Chondrocyte (in vitro differentiated cells): ENCODE measurements around the gene BDNF. TPM values are rescaled to one million over a fixed set of nuclear protein-coding genes. Genes with fewer than 3 reads are reported as not detected.

Source experiments
- DNase-seq: peaks from one replicate; pipeline ENCODE4 v3.0.0; 2021; ENCODE audit warnings: mixed read lengths, low spot score
- H3K27ac Mint-ChIP-seq: one replicate; pipeline ENCODE4 v1.8.0; 2021; ENCODE audit warnings: mild to moderate bottlenecking, moderate library complexity, mixed read lengths; ENCODE audit not compliant: unreplicated experiment
- H3K27me3 Mint-ChIP-seq: 2 replicates; pipeline ENCODE4 v1.8.0; 2021; ENCODE audit warnings: low read depth, mixed read lengths
- H3K36me3 Mint-ChIP-seq: 2 replicates; pipeline ENCODE4 v1.8.0; 2021; ENCODE audit warnings: low read depth, mixed read lengths
- H3K4me1 Mint-ChIP-seq: 2 replicates; pipeline ENCODE4 v1.8.0; 2021; ENCODE audit warnings: low read depth, mild to moderate bottlenecking, mixed read lengths
- H3K4me3 Mint-ChIP-seq: one replicate; pipeline ENCODE4 v1.8.0; 2021; ENCODE audit warnings: mild to moderate bottlenecking, moderate library complexity, mixed read lengths; ENCODE audit not compliant: unreplicated experiment
- H3K9me3 Mint-ChIP-seq: 2 replicates; pipeline ENCODE4 v1.8.0; 2021; ENCODE audit warnings: low read depth, mixed read lengths
- total RNA-seq: library from RNA; stranded (reverse); gene quantifications from 3 replicates; pipeline ENCODE4 v1.2.1, GENCODE V29; 2021
- TF ChIP-seq, protein P1 (sequence below): fragments of 200-600 bp; sonication (generic); IDR thresholded peaks from 2 replicates; pipeline ENCODE4 v1.5.0; 2021; ENCODE audit warnings: antibody characterized with exemption, mild to moderate bottlenecking, moderate library complexity

Gene BDNF
- total RNA-seq, 1 donor from 2014 or later: 4.1 TPM

DNA sequence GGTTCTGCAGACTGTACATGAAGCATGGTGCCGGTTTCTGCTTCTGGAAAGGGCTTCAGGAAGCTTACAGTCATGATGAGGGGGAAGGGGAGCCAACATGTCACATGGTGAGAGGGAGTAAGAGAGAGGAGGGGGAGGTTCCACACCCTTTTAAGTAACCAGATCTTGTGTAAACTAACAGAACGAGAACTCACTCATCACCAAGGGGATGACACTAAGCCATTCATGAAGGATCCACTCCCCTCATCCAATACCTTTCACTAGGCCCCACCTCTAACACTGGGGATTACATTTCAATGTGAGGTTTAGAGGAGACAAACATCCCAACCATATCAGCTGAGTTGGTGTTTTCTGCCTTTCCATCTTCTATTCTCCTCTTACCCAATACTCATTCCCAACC, 83.5 kb downstream of the BDNF start:
- H3K4me3 Mint-ChIP-seq: no peak overlapping the region
- no peaks in the 10 kb centered on the region for H3K36me3 Mint-ChIP-seq
- no peak overlapping the region for H3K27ac Mint-ChIP-seq
- H3K4me1 Mint-ChIP-seq: no peaks in the 10 kb centered on the region
- no peak for DNase-seq
- H3K27me3 Mint-ChIP-seq: peaks cover 10% of the 10 kb centered on the region
- H3K9me3 Mint-ChIP-seq: no peaks in the 10 kb centered on the region
- TF ChIP-seq, protein P1, sequence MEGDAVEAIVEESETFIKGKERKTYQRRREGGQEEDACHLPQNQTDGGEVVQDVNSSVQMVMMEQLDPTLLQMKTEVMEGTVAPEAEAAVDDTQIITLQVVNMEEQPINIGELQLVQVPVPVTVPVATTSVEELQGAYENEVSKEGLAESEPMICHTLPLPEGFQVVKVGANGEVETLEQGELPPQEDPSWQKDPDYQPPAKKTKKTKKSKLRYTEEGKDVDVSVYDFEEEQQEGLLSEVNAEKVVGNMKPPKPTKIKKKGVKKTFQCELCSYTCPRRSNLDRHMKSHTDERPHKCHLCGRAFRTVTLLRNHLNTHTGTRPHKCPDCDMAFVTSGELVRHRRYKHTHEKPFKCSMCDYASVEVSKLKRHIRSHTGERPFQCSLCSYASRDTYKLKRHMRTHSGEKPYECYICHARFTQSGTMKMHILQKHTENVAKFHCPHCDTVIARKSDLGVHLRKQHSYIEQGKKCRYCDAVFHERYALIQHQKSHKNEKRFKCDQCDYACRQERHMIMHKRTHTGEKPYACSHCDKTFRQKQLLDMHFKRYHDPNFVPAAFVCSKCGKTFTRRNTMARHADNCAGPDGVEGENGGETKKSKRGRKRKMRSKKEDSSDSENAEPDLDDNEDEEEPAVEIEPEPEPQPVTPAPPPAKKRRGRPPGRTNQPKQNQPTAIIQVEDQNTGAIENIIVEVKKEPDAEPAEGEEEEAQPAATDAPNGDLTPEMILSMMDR: no peak

DNA sequence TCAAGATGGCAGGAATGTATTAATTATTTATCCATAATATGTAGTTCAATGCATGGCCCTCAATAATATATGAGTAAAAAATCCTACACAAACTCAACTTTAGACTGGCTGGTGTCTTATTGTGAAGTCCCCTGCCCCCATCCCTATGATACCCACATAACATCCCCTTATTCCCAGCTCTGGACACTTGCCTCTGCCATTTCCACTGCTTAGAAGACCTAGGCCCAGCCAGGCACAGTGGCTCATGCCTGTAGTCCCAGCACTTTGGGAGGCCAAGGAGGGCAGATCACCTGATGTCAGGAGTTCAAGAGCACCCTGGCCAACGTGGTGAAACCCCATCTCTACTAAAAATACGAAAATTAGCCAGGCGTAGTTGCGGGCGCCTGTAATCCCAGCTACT, 84.4 kb downstream of the BDNF start:
- DNase-seq: no peak
- no peaks in the 10 kb centered on the region for H3K4me1 Mint-ChIP-seq
- no peak overlapping the region for H3K4me3 Mint-ChIP-seq
- H3K27me3 Mint-ChIP-seq: peaks cover 12% of the 10 kb centered on the region
- H3K27ac Mint-ChIP-seq: no peak overlapping the region
- no peaks in the 10 kb centered on the region for H3K36me3 Mint-ChIP-seq
- H3K9me3 Mint-ChIP-seq: no peaks in the 10 kb centered on the region
- TF ChIP-seq, protein P1: no peak

DNA sequence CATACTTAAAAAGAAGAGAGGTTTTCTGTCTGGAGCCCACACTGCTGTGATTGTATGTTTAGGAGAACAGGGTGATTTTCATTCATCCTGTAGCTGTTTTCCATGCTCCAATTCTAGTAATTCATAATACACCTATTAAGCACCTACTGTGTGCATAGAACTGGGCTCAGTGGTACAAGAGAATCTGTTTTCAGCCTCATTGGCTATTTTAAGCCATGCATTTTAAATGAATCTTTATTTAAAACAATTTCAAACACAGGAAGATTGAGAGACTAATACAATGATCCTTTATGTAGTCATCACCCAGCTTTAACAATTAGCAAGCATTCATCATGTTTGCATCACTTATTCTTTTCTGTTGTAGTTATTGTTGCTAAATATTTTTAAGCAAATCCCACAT, 86.2 kb downstream of the BDNF start:
- H3K4me3 Mint-ChIP-seq: no peak overlapping the region

DNA sequence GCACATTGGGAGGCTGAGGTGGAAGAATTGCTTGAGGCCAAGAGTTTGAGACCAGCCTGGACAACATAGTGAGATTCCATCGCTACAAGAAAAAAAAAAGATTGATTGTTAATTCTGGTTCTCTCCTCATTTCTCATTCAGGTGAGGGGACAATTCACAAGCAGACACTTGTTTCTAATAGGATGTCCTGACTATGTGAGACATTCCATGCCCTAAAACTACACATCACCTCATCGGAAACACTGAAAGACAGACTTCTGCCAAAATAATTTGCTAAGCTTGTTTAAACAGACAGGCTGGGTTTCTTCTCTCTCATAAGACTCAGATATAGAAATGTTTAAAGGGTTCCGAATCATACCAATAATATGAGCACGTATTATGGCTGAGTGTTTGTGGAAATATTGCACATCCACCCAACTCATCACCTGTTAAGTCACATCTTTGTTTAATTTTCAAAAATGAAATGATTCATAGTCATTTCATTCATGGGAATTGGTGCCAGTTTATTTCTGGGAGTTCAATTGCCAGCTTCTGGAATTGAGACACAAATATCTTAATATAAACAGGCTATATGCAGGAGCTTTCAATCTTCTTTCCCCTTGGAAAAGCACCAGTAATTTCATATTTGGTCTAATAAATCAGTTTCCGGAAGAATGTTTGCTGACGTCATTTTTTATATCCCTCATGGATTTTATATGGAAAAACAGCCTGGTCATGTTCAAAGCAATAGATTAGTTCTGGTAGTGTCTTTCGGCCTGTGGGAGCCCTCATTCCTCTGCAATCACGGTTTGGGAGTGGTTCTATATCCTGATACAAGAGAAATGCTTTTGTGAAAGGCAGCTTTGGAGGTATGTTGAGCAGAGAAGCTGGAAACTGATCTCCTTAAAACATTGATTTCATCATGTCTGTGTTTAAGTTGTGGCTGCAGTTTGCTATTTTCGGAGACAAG, 87.0 kb downstream of the BDNF start:
- Mint-ChIP-seq H3K4me1 (no peaks in the 10 kb centered on the region), H3K36me3 (no peaks in the 10 kb centered on the region), H3K4me3 (no peak overlapping the region), H3K27ac (no peak overlapping the region), H3K9me3 (no peaks in the 10 kb centered on the region), H3K27me3 (peaks cover 19% of the 10 kb centered on the region)
- DNase-seq: no peak
- TF ChIP-seq, protein P1: no peak

More for the DNA sequence above, 86.2 kb downstream of the BDNF start:
- no peaks in the 10 kb centered on the region for H3K9me3 Mint-ChIP-seq
- TF ChIP-seq, protein P1: no peak
- H3K36me3 Mint-ChIP-seq: no peaks in the 10 kb centered on the region
- no peak overlapping the region for H3K27ac Mint-ChIP-seq
- peaks cover 19% of the 10 kb centered on the region for H3K27me3 Mint-ChIP-seq
- no peaks in the 10 kb centered on the region for H3K4me1 Mint-ChIP-seq
- no peak for DNase-seq

DNA sequence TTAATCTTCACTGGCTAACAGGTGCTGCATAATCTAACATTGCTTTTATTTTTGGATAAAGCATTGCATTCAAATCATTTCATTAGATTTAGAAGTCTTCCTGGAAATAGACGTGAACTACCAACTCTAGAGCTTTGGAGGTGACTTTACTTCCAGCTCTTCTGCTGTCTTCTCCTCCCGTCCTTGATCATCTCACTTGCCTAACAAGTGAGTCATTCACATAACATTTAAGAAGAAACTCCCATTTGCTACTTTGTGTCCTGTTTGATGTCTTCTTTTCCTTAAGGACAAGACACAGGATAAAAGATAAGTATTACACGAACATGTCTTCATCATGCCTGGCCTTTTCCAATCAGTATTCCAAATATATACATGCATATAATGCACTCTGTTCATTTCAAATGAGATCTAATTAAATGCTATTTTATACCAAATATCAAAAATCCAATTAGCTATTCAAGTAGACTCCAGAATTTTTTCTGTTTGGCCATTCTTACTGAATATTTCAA, 88.3 kb downstream of the BDNF start:
- DNase-seq: no peak
- no peaks in the 10 kb centered on the region for H3K36me3 Mint-ChIP-seq
- H3K4me3 Mint-ChIP-seq: no peak overlapping the region
- H3K9me3 Mint-ChIP-seq: no peaks in the 10 kb centered on the region
- no peaks in the 10 kb centered on the region for H3K4me1 Mint-ChIP-seq
- H3K27ac Mint-ChIP-seq: no peak overlapping the region
- H3K27me3 Mint-ChIP-seq: peaks cover 23% of the 10 kb centered on the region
- TF ChIP-seq, protein P1: no peak
